ENCODE measurements around the gene RBKS. TPM values are rescaled to one million over a fixed set of nuclear protein-coding genes. Genes with fewer than 3 reads are reported as not detected.

RBKS gene
- polyA plus RNA-seq, 1 donor (not counting 4 experiments of a cell fraction or from before 2014, with no cell fraction given), result 1.9 TPM

GRCh38 chr2:27878825-27879224 lies 11.4 kb downstream of the RBKS start:
- FAIRE-seq (no peak), DNase-seq (ENCODE audit: low read depth, low spot score) (no peak)
- no peaks in the 10 kb centered on the region for H3K27me3 ChIP-seq (ENCODE audit: control insufficient read depth, extremely low read depth, insufficient read depth, low read length)
- H2AFZ ChIP-seq (ENCODE audit: control insufficient read depth, low read length), result no peak overlapping the region
- no peak for TF ChIP-seq EZH2 (IDR thresholded peaks at IDR 0.05; ENCODE audit: low read length)
- no peak for TF ChIP-seq CTCF (optimal IDR thresholded peaks at IDR 0.05 in 1 of 3, IDR thresholded peaks at IDR 0.05 in 1 of 3, conservative IDR thresholded peaks at IDR 0.05 in 1 of 3; ENCODE audit: extremely low read depth in 1 of 3, insufficient read depth in 2 of 3, low read length in 3 of 3)
- H3K4me3 ChIP-seq (ENCODE audit: control insufficient read depth in 2 of 3, extremely low read depth in 1 of 3, insufficient read depth in 2 of 3, low read depth in 1 of 3, low read length in 3 of 3), result no peak overlapping the region
- H4K20me1 ChIP-seq (ENCODE audit: control insufficient read depth, extremely low read depth, insufficient read depth, low read length), result no peaks in the 10 kb centered on the region
- no peaks in the 10 kb centered on the region for H3K79me2 ChIP-seq (ENCODE audit: control insufficient read depth, insufficient read depth, low read length)
- no peaks in the 10 kb centered on the region for H3K9me1 ChIP-seq (ENCODE audit: control insufficient read depth, extremely low read depth, insufficient read depth, low read length)
- H3K4me2 ChIP-seq (ENCODE audit: control insufficient read depth, extremely low read depth, insufficient read depth, low read depth, low read length), result no peak overlapping the region
- H3K27ac ChIP-seq (ENCODE audit: control insufficient read depth, insufficient read depth, low read length), result no peak overlapping the region
- H3K9ac ChIP-seq (ENCODE audit: control insufficient read depth, extremely low read depth, insufficient read depth, low read length), result no peak overlapping the region
- dilution Hi-C loops (cut with MboI; ENCODE audit: extremely low pct_ligation_motif_present, low sequenced_read_pairs), result no loop called here
- H3K4me1 ChIP-seq (ENCODE audit: control insufficient read depth, extremely low read depth, insufficient read depth, low read length), result no peaks in the 10 kb centered on the region
- peaks cover 3% of the 10 kb centered on the region for H3K9me3 ChIP-seq (ENCODE audit: control insufficient read depth, low read depth, low read length)
- H3K36me3 ChIP-seq (ENCODE audit: control insufficient read depth in 2 of 2, extremely low read depth in 1 of 2, insufficient read depth in 2 of 2, low read length in 2 of 2), result no peaks in the 10 kb centered on the region

GRCh38 chr2:27875089-27875881 lies 14.9 kb downstream of the RBKS start:
- TF ChIP-seq EZH2 (IDR thresholded peaks at IDR 0.05; ENCODE audit: low read length) (no peak), CTCF (optimal IDR thresholded peaks at IDR 0.05 in 1 of 3, IDR thresholded peaks at IDR 0.05 in 1 of 3, conservative IDR thresholded peaks at IDR 0.05 in 1 of 3; ENCODE audit: extremely low read depth in 1 of 3, insufficient read depth in 2 of 3, low read length in 3 of 3) (no peak)
- H3K27me3 ChIP-seq (ENCODE audit: control insufficient read depth, extremely low read depth, insufficient read depth, low read length), result no peaks in the 10 kb centered on the region
- H4K20me1 ChIP-seq (ENCODE audit: control insufficient read depth, extremely low read depth, insufficient read depth, low read length), result no peaks in the 10 kb centered on the region
- no peak overlapping the region for H3K27ac ChIP-seq (ENCODE audit: control insufficient read depth, insufficient read depth, low read length)
- no peak overlapping the region for H3K9ac ChIP-seq (ENCODE audit: control insufficient read depth, extremely low read depth, insufficient read depth, low read length)
- dilution Hi-C loops (cut with MboI; ENCODE audit: extremely low pct_ligation_motif_present, low sequenced_read_pairs), result no loop called here
- no peaks in the 10 kb centered on the region for H3K4me1 ChIP-seq (ENCODE audit: control insufficient read depth, extremely low read depth, insufficient read depth, low read length)
- FAIRE-seq (no peak), DNase-seq (ENCODE audit: low read depth, low spot score) (no peak)
- no peak overlapping the region for H2AFZ ChIP-seq (ENCODE audit: control insufficient read depth, low read length)
- H3K9me1 ChIP-seq (ENCODE audit: control insufficient read depth, extremely low read depth, insufficient read depth, low read length), result no peaks in the 10 kb centered on the region
- H3K9me3 ChIP-seq (ENCODE audit: control insufficient read depth, low read depth, low read length), result peaks cover 3% of the 10 kb centered on the region
- H3K36me3 ChIP-seq (ENCODE audit: control insufficient read depth in 2 of 2, extremely low read depth in 1 of 2, insufficient read depth in 2 of 2, low read length in 2 of 2), result no peaks in the 10 kb centered on the region
- H3K4me2 ChIP-seq (ENCODE audit: control insufficient read depth, extremely low read depth, insufficient read depth, low read depth, low read length), result no peak overlapping the region
- no peaks in the 10 kb centered on the region for H3K79me2 ChIP-seq (ENCODE audit: control insufficient read depth, insufficient read depth, low read length)
- H3K4me3 ChIP-seq (ENCODE audit: control insufficient read depth in 2 of 3, extremely low read depth in 1 of 3, insufficient read depth in 2 of 3, low read depth in 1 of 3, low read length in 3 of 3), result no peak overlapping the region

Data from keratinocyte (primary cell).